ENCODE data around the gene MAMLD1.
A peak's percentile ranks its signal among the peaks of the same experiment; 100 is the strongest.
"Not testable (repeated sequence)": the region's sequence is repeated elsewhere in the genome, so short reads cannot be mapped to it uniquely, and the experiment has no call there.

MAMLD1 gene, protein sequence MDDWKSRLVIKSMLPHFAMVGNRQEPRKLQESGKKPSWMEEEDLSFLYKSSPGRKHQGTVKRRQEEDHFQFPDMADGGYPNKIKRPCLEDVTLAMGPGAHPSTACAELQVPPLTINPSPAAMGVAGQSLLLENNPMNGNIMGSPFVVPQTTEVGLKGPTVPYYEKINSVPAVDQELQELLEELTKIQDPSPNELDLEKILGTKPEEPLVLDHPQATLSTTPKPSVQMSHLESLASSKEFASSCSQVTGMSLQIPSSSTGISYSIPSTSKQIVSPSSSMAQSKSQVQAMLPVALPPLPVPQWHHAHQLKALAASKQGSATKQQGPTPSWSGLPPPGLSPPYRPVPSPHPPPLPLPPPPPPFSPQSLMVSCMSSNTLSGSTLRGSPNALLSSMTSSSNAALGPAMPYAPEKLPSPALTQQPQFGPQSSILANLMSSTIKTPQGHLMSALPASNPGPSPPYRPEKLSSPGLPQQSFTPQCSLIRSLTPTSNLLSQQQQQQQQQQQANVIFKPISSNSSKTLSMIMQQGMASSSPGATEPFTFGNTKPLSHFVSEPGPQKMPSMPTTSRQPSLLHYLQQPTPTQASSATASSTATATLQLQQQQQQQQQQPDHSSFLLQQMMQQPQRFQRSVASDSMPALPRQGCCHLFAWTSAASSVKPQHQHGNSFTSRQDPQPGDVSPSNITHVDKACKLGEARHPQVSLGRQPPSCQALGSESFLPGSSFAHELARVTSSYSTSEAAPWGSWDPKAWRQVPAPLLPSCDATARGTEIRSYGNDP

DNA sequence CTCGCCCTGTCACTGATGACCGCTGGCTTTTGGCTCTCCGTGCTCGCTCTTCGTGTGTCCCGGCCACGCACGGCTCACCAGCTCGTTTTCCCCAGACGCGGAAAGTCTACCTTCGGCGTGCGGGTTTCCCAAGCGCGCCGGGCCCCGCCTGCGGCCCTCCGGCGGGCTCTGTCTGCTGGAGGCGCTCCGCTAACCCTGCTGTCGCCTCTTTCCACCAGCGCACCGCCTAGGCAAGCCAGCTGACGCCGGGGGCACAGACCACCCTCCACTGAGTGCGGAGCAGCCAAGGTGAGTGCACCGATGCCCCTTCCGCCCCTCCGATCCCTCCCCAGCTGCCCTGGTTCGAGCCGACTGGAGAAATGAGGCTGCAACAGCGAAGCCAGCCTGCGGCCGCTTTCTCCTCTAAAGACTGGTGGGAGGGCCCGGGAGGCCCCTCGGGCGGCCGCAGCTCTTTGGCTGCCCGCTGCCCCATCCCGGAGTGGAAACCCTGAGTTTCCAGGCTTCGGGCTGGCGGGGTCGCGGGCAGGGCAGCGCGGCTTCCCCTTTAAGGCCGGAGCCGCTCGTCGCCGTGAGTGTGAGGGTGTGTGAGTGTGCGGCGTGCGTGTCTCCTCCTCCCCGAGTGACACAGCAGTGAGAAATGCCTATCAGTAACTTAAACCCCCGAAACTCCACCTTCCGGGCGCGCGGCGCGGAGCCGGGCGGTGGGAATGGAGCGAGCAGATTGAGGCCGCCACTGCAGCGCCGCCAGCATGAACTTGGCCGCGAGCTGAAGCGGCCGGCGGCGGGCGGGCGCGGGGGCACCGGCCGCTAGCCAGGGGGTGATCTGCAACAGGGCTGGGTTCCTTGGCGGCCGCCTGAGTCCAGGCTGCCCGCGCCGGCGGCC lies at the start of gene MAMLD1:
Gene MAMLD1 (plus strand): TSS at position 719 of the 883 bp plus-strand sequence. CDS start 82,200 bp downstream, outside the sequence.
- DNase-seq = peak in 41 of 51 donors; percentile 1 to 71 (median 36)

DNA sequence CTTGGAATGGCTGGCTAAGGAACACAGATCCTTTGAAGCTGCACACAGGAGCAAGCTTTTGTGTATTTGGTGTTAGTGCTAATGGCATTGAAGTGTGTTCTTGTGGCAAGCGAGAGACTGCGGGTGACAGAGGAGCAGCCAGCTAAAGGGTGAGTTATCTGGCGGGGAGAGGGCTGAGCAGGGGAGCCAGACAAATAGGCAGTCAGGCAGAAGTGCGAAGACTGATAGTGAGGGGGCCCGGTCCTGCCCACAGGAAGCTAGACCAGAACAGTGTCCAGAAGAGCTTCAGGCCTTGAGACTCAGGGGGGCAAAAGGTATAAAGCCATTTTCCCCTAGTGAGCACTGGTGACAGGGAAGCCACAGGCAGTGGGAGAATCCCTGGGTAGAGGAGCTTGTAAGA lies 49.6 kb upstream of the MAMLD1 start:
- DNase-seq = no peak

DNA sequence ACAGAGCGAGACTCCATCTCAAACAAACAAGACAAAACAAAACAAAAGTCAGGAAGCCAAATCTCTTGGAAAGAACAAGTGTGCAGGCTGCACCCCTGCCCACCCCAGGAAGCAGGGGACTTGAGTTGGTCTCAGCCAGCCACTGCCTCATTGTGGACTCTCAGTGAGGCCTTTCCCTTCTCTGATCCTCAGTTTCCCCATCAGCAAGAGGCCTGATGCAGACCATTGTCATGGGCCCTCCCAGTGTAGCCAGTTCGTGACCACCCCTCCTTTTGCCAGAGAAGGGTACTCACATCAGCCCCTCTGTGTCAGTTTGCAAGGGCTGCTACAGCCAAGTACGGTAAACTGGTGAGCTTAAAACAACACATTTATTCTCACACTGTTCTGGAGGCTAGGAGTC lies 48.9 kb upstream of the MAMLD1 start:
- no peak for DNase-seq

DNA sequence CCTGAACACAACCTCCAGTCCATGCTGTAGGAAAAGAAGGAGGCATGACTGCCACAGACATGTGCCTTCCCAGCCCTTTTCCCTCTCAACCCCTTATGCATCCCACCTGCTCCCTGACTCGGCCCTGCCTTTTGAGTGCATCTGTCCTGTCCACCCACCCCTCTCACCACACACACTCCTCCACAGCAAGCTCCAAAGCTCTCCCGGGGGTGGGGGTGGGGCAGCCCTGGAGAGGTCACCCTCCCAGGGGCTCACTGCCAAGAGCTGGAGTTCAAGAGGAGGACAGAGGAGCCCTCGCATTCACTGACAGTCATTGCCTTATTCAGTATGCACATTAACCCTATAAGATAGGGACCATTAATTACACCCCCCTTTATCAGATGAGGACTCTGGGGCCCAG lies 46.6 kb upstream of the MAMLD1 start:
- peak in 1 of 51 donors; percentile 2 for DNase-seq

DNA sequence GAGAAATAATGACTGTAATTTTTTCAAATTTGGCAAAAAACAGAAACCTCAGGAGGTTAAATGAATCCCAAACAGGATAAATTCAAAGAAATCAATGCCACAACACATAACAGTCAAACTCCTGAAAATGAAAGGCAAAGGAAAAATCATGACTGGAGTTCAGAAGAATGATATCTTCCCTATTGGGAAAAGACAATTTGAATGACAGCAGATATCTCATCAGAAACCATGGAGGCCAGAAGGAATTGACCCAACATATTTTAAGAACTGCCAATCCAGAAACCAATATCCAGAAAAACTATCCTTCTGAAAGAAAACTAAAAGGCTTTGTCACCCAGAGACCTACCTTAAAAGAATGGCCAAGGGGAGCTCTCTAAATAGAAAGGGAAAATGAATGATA lies 40.1 kb upstream of the MAMLD1 start:
- no peak for DNase-seq

DNA sequence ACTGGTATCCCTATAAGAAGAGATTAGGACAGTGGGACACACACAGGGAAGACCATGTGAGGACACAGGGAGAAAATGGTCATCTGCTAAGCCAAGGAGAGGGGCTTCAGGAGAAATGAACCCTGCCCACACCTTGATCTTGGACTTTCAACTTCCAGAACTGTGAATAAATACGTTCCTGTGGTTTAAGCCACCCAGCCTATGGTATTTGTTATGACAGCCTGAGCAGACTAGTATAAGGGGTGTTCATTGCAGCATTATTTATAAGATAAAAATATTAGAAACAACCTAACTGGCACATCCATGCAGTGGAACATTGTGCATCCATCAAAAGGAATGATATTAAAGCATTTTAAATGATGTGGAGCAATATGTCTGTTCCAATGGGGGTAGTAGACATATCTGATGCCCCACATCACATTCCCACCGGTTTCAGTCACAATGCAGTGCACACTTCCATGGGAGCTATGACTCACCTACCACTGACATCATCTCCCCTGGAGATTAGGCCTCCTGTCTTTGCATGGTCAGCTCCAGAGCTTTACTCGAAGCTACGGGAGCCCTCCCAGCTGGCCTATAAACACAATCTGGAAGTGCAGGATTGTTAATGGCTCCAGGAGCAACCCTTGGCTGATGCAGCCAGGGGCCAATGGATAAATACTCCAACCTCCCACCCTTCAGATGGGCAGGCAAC lies 38.9 kb upstream of the MAMLD1 start:
- DNase-seq = no peak

DNA sequence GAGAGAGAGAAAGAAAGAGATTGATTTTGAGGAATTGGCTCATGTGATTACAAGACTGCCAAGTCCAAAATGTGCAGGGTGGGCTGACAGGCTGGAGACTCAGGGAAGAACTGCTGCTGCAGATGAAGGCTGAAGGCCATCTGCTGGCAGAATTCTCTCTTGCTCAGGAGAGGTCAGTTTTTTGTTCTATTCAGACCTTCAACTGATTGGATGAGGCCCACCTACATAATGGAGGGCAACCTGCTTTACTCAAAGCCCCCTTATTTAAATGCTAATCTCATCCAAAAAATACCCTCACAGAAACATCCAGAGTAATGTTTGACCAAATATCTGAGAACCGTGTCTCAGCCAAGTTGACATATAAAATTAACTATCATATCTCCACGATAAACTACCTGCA lies 38.2 kb upstream of the MAMLD1 start:
- no peak for DNase-seq

DNA sequence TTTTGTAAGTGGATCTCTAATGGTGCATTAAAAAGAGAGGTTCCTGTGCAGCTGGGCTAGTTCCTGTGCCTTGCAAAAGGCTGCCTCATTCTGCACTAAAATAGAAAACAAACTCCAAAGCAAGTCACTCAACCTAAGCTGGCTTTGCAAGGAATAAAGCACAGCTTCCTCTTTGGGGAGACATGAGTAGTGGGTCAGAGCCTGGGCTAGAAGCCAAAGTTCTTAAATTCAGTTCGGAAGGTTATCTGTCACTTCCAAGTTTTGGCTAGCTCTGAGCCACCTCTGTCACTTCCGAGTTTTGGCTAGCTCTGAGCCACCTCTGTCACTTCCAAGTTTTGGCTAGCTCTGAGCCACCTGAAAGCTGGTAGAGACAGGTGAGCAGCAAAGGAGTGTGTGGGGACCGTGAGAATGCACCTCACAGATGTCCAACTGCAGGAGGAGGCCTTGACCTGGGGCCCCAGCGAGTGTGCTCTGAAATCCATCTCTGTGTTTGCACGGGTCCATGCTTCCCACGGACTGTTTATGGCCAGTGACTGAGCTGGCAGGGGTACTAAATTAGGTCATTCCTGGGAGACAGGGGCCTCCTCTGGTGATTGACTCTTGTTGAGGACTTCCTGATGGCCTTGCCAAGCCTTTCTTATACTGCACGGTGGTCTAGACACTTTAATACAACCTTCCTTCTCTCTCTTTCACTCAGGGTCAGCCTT lies 36.4 kb upstream of the MAMLD1 start:
- DNase-seq = no peak

DNA sequence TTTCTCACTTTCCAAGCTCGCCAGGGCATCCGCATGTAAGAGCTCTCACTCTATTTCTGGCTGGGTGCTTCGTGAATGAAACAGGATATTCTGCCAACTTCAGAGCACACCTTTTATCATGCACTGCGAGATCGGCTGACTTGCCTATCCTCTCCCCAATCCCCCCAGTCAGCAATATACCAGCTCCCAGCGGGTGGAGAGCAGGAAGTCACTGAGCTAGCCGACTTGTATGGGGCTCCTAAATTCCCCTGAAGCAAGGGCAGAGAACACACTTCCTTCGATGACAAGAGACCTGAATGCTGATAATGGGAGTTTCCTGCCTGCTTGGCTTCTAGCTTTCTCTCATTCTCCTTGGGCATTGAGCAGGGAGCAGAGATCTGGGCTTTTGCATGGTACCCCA lies 33.8 kb upstream of the MAMLD1 start:
- no peak for DNase-seq

DNA sequence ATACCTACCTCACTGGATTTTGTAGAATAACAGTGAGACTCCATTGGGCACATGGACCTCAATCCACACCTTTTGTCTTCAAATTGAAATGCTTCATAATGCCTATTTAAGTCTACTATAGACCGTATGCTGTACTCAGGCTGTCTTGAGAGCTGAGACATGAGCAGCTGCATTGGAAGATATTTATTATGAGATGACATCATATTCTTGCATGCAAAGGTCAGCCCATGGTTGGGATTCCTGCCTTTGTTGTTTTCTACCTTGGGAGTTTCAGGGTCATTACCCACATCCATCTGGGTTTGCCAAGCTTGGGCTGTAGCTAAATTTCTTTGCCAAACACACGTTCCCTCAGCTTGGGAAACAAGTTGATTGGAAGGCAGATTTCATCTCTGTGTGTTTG lies 33.2 kb upstream of the MAMLD1 start:
- no peak for DNase-seq

DNA sequence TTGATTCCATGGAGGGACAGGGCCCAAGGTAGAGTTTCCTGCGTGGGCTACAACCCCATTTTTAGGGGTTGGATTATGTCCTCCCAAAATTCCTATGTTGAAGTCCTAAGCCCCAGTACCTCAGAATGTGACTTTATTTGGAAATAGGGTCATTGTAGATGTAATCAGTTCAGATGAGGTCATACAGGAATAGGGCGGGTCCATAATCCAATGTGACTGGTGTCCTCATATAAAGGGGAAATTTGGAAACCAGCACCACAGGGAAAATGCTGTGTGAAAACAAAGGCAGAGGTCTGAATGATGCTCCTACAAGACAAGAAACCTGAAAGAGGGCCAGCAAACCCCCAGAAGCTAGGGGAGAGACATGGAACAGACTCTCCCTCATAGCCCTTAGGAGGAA lies 31.1 kb upstream of the MAMLD1 start:
- DNase-seq = no peak

DNA sequence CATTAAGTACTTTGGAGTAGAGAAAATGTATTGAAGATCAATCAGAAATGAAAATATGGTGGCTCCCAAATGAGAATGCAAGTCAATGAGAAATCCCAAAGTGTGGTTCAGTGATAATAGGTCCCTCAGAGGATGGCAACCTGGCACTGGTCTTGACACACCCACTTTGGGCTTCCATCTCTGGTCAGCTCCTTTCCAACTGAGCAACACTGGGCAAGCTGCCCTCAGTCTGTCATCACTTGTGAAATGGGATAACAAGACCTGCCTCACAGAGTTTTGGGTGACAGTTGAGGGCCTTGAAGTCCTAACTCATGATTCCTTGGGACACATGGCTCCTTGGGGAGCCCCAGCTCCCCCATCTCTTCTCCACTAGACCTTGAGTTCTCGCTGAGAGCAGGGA lies 29.0 kb upstream of the MAMLD1 start:
- DNase-seq = no peak

DNA sequence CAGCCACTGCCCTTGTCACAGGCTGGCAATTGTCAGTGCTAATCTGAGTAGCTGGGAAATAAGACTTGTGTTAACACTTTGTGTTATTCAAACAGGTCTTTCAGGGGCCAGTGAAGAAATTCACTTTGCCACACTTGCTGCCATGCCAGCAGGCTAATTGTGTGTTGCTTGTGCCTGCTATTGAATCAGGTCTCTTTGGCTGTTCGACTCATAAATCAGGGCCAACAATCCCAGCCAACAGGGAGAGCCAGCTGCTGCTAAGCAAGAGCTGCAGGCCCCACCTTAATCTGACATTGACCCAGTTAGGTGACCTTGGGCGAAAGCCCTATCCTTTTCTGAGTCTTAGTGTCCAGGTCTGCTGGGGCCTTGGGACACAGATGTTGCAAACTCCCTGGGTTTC lies 28.1 kb upstream of the MAMLD1 start:
- peak in 7 of 51 donors; percentile 1 to 39 (median 7) for DNase-seq

DNA sequence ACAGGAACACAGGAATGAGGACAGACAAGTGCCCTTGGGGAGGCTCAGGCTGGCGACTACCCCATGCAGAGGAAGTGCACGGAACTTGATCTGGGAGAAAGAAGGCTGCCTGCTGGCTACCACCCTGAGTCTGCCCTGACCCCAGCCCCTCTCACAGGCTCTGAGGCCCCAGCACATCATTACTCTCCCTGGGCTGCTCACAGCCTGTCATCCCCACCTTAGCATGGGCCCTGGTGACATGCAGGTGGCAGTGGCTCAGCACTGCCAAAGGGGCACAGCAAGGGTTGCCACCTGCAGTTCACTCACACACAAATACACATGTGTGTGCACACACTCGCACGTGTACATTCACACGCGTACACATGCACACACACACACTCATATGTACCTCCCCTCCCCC lies 26.1 kb upstream of the MAMLD1 start:
- no peak for DNase-seq

DNA sequence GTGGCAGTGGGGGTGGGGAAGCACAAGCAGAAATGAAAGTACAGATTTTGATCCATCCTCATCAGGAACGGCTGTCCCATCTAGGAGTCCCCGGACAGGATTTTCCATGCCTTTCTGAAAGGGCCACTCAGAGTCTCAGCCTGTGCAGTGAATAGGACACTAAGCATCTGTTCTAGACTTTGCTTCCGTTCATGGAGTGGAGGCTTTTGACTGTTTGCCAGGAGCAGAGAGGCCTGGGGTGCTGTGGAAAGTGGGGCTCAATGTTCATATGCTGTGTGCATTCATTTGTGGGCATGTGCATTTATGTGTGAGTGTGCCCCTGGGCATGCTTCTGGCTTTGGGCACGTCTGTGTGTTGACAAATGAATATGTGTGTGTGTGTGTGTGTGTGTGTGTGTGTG lies 25.6 kb upstream of the MAMLD1 start:
- DNase-seq = no peak

DNA sequence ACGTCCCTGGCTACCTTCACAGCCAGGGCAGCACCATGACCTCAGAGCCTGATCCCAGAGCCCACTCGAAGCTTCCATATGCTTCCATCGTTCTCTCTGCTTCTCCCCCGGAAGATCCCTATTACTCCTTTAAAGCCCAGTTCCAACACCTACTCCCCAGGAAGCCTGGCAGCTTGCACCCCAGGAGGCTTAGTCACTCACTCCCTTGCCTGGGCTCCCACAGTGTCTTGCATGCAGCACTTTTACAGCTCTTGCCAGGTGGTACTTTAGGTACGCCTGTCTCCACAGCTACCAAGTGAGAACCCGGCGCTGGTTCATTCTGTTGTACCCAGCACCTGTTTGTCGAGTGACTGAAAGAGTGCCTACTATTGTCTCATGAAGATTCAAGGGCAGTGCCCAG lies 24.5 kb upstream of the MAMLD1 start:
- DNase-seq = no peak

DNA sequence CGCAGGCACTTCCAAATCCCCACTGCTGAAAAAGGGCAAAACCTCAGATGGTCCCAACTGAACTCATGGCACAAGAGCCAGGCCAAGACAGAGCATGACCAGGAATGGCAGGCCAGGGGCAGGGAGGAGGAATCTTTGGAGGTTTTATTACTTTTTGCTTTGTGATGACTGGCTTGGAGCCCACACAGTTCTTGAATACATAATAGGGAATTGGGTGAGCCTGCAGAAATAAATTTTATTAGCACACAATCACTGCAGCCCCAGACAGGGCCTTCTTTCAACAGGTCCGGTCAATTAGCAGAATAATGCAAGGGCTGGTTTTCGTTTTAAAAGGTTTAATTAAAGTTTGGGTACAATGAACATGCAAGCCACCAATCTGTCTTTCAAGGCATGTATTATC lies 23.4 kb upstream of the MAMLD1 start:
- DNase-seq = no peak

DNA sequence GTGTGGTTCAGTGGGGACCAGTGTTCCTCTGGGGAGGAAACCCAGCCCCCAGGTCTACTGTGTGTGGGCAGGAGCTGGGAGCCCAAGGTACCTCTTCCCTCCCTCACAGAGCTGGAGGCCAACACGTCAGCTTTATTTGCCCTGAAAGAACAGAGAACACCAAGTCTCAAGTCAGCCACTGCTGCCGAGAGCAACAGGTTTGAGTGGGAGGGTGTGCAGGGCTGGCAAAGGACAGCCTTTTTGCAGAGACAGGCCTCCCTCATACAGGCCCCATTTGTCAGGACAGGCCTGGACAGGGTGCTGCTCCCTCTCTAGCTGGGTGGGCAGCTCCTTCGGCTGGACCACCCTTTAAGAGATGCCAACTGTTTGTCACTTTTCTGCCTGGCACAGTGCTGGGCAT lies 22.8 kb upstream of the MAMLD1 start:
- not testable (repeated sequence) for DNase-seq

DNA sequence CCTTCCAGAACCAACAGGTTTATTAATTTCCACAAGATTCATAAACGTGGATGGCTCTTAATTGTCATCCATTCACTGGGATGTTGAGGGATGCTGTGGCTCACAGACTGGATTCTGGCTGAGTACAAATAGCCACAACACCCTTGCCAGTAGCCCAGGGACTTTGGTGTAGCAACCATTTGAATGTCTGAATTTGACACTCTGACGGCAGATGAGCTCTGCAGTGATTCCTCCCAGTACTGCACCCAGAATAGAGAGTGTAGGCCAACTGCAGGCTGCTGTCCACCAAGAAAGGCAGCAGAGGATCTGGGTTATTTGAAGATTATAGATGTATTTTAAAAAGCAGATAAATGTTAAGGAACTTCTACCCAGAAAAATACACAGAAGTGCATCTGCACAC lies 15.6 kb upstream of the MAMLD1 start:
- DNase-seq = no peak

DNA sequence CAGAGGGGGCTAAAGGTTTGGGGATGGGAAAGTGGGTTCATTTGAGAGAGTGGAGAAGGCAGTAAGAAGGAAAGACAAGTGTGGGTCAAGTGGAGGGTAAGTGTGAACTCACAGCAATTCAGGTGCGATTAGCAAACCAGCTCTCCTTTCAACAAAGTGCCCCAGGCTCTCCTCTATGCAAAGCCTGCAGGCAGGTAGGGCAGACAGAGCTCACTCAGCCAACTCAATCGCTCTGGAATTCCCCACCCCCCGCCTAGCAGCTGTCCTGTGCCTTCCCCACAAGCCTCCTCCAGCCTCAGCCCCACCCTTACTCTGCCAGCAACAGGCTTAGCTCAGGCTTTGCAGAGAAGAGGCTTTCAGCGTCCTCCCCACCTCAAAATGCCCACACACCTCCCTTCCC lies 14.8 kb upstream of the MAMLD1 start:
- DNase-seq = no peak

DNA sequence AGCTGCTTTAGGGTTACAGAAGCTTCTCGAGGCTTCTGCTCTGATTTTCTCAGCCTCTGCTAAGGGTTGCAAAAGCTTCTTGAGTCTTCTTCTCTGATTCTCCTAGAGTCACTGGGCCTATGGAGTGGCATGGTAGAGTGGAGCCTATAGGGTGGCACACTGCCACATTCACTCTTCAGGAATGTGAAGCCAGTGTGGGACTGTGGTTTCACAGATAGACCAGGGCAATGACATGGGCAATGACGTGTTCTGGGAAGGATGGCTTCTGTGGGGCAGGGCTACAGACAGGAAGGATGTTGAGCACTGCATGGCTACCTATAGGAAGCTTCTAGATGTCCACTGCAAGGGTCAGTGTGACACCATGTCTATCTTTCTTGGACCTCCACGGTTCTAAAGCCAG lies 11.0 kb upstream of the MAMLD1 start:
- no peak for DNase-seq
